GM10248 (cell line): ENCODE data around the gene PRSS33.

Experiments used
- CTCF ChIA-PET: fragments of 300-600 bp; sonication (Branson Sonifier 250); formaldehyde crosslinking; extraction: SDS; loops from one replicate; lab custom pipeline; 2021; ENCODE audit warnings: antibody characterized with exemption; lab: Yijun Ruan, JAX
- POLR2A ChIA-PET: fragments of 350-650 bp; sonication (Branson Sonifier 250); formaldehyde crosslinking; extraction: SDS; loops from one replicate; lab custom pipeline; 2020; ENCODE audit warnings: antibody characterized with exemption; lab: Yijun Ruan, JAX
- DNase-seq: peaks from one replicate; pipeline ENCODE4 v3.0.0; 2012; ENCODE audit errors: extremely low spot score
- CTCF ChIP-seq: IDR thresholded peaks from 2 replicates; pipeline ENCODE4 v1.5.1; 2012; ENCODE audit warnings: mild to moderate bottlenecking, low read depth; ENCODE audit errors: extremely low read depth, missing control alignments, control extremely low read depth

Gene PRSS33

GRCh38 chr16:2817340-2818271 is 30.2 kb upstream of the PRSS33 start:
- ChIA-PET CTCF (no interaction called here), POLR2A (no interaction called here)
- no peak for DNase-seq
- TF ChIP-seq CTCF, result no peak

GRCh38 chr16:2816751-2817339 is 29.5 kb upstream of the PRSS33 start, which contains the start of gene PRSS21:
Gene PRSS21, plus strand, starts transcription at chr16:2817237. Its CDS starts 32 bp downstream, at chr16:2817269.
- no peak for DNase-seq
- POLR2A ChIA-PET, result no interaction called here
- TF ChIP-seq CTCF, result peak; percentile 28
- CTCF ChIA-PET, result no interaction called here

GRCh38 chr16:2815299-2815771 is 28.0 kb upstream of the PRSS33 start:
- no peak for TF ChIP-seq CTCF
- CTCF ChIA-PET, result interaction anchor here (1.2 kb wide), 1 partner anchor 112 kb away, joined by 3 read pairs; no protein-coding TSS in a partner anchor
- no peak for DNase-seq
- POLR2A ChIA-PET, result no interaction called here

- POLR2A ChIA-PET, result no interaction called here
- TF ChIP-seq CTCF, result no peak
- DNase-seq, result no peak
- CTCF ChIA-PET, result interaction anchor here (1.7 kb wide), 1 partner anchor 54 kb away, joined by 5 read pairs; no protein-coding TSS in a partner anchor
These were observed 27.4 kb upstream of the PRSS33 start for GRCh38 chr16:2814551-2815298.

GRCh38 chr16:2813771-2814221 is 26.4 kb upstream of the PRSS33 start:
- no peak for TF ChIP-seq CTCF
- CTCF ChIA-PET, result interaction anchor here (1.7 kb wide), 1 partner anchor 55 kb away, joined by 5 read pairs; no protein-coding TSS in a partner anchor
- DNase-seq, result no peak
- POLR2A ChIA-PET, result no interaction called here
